ENCODE measurements around the gene MAFF. TPM values are rescaled to one million over a fixed set of nuclear protein-coding genes. Genes with fewer than 3 reads are reported as not detected.

Gene MAFF
- total RNA-seq, 1 experiment from 2014 or later: 5.8 TPM

- no peak overlapping the region for H2BK20ac ChIP-seq (ENCODE audit: low read depth, low read length, poor library complexity, severe bottlenecking)
- H2AK5ac ChIP-seq (ENCODE audit: insufficient read length, low read length): no peak overlapping the region
- H4K8ac ChIP-seq (replicated peaks; ENCODE audit: insufficient read length, low read depth, low read length): no peak overlapping the region
- H4K91ac ChIP-seq (ENCODE audit: insufficient read length, low read depth, low read length): no peak overlapping the region
- H3K18ac ChIP-seq (ENCODE audit: insufficient read length, low read depth, low read length): no peak overlapping the region
- H2BK15ac ChIP-seq (ENCODE audit: low read depth, low read length): no peak overlapping the region
- H3K9ac ChIP-seq (ENCODE audit: extremely low read depth, insufficient read length, low read length): no peak overlapping the region
- Mint-ChIP-seq H3K27ac (peak overlapping the region in 1 of 3 experiments; percentile 17; a peak in 1 of 7 replicates), H3K9me3 (no peaks in the 10 kb centered on the region; a peak in 2 of 5 replicates), H3K4me3 (no peak overlapping the region), H3K27me3 (ENCODE audit: low read depth) (no peaks in the 10 kb centered on the region; the same call in 1 of the 2 replicates), H3K4me1 (peaks cover 6 to 15% of the 10 kb centered on the region in 2 experiments), H3K36me3 (ENCODE audit: insufficient read depth in 1 of 3, low read depth in 3 of 3) (peaks cover 11 to 68% (median 61%) of the 10 kb centered on the region in 3 experiments; a peak in 6 of 7 replicates)
- no peak overlapping the region for H3K56ac ChIP-seq (ENCODE audit: insufficient read length, low read depth, low read length)
- H3K23me2 ChIP-seq (ENCODE audit: insufficient read length, low read depth, low read length, poor library complexity, severe bottlenecking): no peaks in the 10 kb centered on the region
- no peak for DNase-seq
- H3K4me1 ChIP-seq (ENCODE audit: insufficient read depth, low read length): no peaks in the 10 kb centered on the region
- no peak overlapping the region for H3K4me2 ChIP-seq (ENCODE audit: insufficient read depth, insufficient read length, low read length)
- TF ChIP-seq CTCF (conservative IDR thresholded peaks at IDR 0.05): no peak
- H2BK5ac ChIP-seq (ENCODE audit: insufficient read length, low read length): no peak overlapping the region
- H4K20me1 ChIP-seq (ENCODE audit: control insufficient read depth, insufficient read depth, insufficient read length): no peaks in the 10 kb centered on the region
- no peak overlapping the region for H2BK12ac ChIP-seq (ENCODE audit: insufficient read length, low read depth, low read length)
- H3K27me3 ChIP-seq (ENCODE audit: insufficient read depth, low read length): no peaks in the 10 kb centered on the region
- H3K14ac ChIP-seq (ENCODE audit: insufficient read depth, low read length): no peak overlapping the region
- no peak overlapping the region for H3K23ac ChIP-seq (ENCODE audit: insufficient read length, low read depth, low read length)
- no peak overlapping the region for H2BK120ac ChIP-seq (ENCODE audit: low read depth, low read length, poor library complexity, severe bottlenecking)
- no peaks in the 10 kb centered on the region for H3K9me3 ChIP-seq (ENCODE audit: control insufficient read depth, low read depth, low read length)
- no peak overlapping the region for H3T11ph ChIP-seq (ENCODE audit: low read length)
- no peak overlapping the region for H2AFZ ChIP-seq (ENCODE audit: low read length)
- H3K79me2 ChIP-seq (ENCODE audit: insufficient read depth, low read length): no peaks in the 10 kb centered on the region
- WGBS (ENCODE audit: extremely low coverage, insufficient read length, low lambda C conversion rate): no CpG with 5 or more reads among the region's 14 CpGs
- H3K27ac ChIP-seq (ENCODE audit: insufficient read length, low read depth, low read length): no peak overlapping the region
- H3K79me1 ChIP-seq (ENCODE audit: insufficient read depth, low read depth, low read length, poor library complexity, severe bottlenecking): no peaks in the 10 kb centered on the region
- no peak overlapping the region for H4K5ac ChIP-seq (ENCODE audit: insufficient read length, low read depth, low read length)
- no peak overlapping the region for H3K4ac ChIP-seq (ENCODE audit: low read depth, low read length)
Observed at GRCh38 chr22:38235240-38235850, 33.6 kb downstream of the MAFF start.
